Retinal pigment epithelial cell (primary cell): ENCODE data around the gene TPSAB1.

Experiments used
- DNase-seq: peaks from one replicate; pipeline ENCODE4 v3.0.0-alpha.2; 2010; ENCODE audit warnings: low read depth
- H3K4me3 ChIP-seq: 2 replicates; pipeline ENCODE4 v1.5.1; 2011; ENCODE audit warnings: mild to moderate bottlenecking, low read length, control low read depth, moderate library complexity
- CTCF ChIP-seq: conservative IDR thresholded peaks from 2 replicates; pipeline ENCODE4 v1.5.1; 2011; ENCODE audit warnings: low read depth, low read length, control low read depth, inconsistent platforms

The TPSAB1 gene

GRCh38 chr16:1275791-1276579 lies 35.5 kb downstream of the TPSAB1 start:
- no peak for TF ChIP-seq CTCF
- DNase-seq = no peak

DNA sequence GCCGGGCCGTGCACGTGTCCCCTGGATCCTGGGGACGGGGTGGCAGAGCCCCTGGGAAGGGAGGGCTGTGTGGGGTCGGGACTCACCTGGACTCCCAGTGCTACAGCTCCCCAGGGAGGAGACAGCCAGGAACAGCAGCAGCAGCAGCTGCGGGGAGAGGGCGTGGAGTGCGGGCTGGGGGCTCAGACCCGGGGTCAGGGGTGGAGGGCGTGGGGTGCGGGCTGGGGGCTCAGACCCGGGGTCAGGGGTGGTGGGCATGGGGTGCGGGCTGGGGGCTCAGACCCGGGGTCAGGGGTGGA lies 36.0 kb downstream of the TPSAB1 start:
- no peak for DNase-seq
- no peak for TF ChIP-seq CTCF
- no peak overlapping the region for H3K4me3 ChIP-seq

More at GRCh38 chr16:1275791-1276579, 35.5 kb downstream of the TPSAB1 start:
- H3K4me3 ChIP-seq = no peak overlapping the region

- no peak for TF ChIP-seq CTCF
- DNase-seq = no peak
- H3K4me3 ChIP-seq = no peak overlapping the region
These were observed 36.7 kb downstream of the TPSAB1 start for GRCh38 chr16:1277151-1277598.

GRCh38 chr16:1277617-1278282 lies 37.2 kb downstream of the TPSAB1 start:
- H3K4me3 ChIP-seq = no peak overlapping the region
- TF ChIP-seq CTCF = no peak
- no peak for DNase-seq

DNA sequence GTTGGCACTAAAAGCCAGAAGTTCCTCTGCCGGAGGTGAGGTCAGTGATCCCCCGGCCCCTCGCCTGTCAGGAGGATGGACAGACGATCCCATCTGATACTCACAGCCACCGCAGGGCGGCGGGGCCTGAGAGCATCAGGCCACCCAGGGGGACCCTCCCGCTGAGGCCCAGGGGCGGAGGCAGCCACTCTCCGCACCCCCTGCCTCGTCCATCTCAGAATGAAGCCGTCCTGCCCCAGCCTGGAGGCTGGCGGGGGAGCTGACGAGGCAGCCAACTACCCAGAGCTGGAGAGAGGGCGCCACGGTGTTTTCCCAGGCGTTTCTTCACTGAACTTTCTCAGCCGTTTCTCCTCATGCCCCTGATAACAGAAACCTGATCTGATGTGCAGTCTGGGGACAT lies 38.0 kb downstream of the TPSAB1 start:
- no peak for TF ChIP-seq CTCF
- DNase-seq = no peak
- H3K4me3 ChIP-seq = no peak overlapping the region

GRCh38 chr16:1279081-1279944 lies 38.8 kb downstream of the TPSAB1 start:
- no peak overlapping the region for H3K4me3 ChIP-seq
- no peak for DNase-seq
- TF ChIP-seq CTCF = no peak
